OCI-LY7 (cell line): ENCODE measurements around the gene ACAA2.

ENCODE experiments used
- EZH2phosphoT487 ChIP-seq: fragments of 200-600 bp; sonication (generic); IDR thresholded peaks from 2 replicates; pipeline ENCODE4 v1.6.1; 2018; ENCODE audit warnings: low read depth, borderline replicate concordance, mild to moderate bottlenecking, mixed run types, antibody characterized with exemption, low read length, moderate library complexity, mixed read lengths
- TF ChIP-seq, protein P1 (sequence below): fragments of 200-600 bp; sonication (generic); conservative IDR thresholded peaks from 2 replicates; pipeline ENCODE4 v1.5.1; 2014; ENCODE audit warnings: mild to moderate bottlenecking, antibody characterized with exemption, low read length, moderate library complexity, mixed read lengths

DNA sequence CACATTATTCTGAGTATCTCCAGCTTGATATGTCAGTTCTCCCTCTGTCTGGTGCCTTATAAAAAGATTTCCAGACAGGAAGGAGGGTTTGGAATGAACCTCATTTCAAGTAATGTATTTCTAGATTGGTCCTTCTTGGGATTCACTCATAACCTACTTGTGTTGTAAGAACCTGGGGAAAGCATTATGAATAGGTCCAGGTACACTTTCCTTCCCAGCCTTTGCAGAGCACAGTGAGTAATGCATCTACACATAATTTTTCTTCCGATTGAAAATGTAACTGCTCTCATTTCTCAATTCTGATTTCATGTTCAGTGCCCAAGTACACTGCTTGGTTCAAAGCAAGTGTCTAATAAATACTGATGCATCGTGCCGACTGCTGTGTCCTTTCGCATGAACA, 25.0 kb upstream of the ACAA2 start:
- TF ChIP-seq, protein P1, sequence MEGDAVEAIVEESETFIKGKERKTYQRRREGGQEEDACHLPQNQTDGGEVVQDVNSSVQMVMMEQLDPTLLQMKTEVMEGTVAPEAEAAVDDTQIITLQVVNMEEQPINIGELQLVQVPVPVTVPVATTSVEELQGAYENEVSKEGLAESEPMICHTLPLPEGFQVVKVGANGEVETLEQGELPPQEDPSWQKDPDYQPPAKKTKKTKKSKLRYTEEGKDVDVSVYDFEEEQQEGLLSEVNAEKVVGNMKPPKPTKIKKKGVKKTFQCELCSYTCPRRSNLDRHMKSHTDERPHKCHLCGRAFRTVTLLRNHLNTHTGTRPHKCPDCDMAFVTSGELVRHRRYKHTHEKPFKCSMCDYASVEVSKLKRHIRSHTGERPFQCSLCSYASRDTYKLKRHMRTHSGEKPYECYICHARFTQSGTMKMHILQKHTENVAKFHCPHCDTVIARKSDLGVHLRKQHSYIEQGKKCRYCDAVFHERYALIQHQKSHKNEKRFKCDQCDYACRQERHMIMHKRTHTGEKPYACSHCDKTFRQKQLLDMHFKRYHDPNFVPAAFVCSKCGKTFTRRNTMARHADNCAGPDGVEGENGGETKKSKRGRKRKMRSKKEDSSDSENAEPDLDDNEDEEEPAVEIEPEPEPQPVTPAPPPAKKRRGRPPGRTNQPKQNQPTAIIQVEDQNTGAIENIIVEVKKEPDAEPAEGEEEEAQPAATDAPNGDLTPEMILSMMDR = no peak
- no peak for TF ChIP-seq EZH2phosphoT487
